Body of pancreas (tissue), 4 donors: Measurements from ENCODE around the gene BRPF3. TPM values are rescaled to one million over a fixed set of nuclear protein-coding genes. Genes with fewer than 3 reads are reported as not detected.

Experiments
- ATAC-seq: fragments of 150-250 bp; one replicate; pipeline ENCODE4 v1.9.1; 2016
- DNase-seq, 4 donors: peaks; one replicate each; pipeline ENCODE4 v3.0.0-alpha.2; 2019
- H3K27ac ChIP-seq, 4 donors: fragments of 200-600 bp; sonication (generic); 1 replicate in 3 of 4; 2 replicates in 1 of 4; pipeline versions ENCODE4 v1.5.1 to v1.6.1; 2016 to 2019; ENCODE audit warnings: mild to moderate bottlenecking in 1 of 4, mixed read lengths in 1 of 4, moderate library complexity in 1 of 4
- H3K27me3 ChIP-seq, 2 donors: fragments of 200-600 bp; sonication (generic); one replicate each; pipeline ENCODE4 v1.6.0; 2016; ENCODE audit warnings: mild to moderate bottlenecking in 1 of 2
- H3K36me3 ChIP-seq, 2 donors: fragments of 200-600 bp; sonication (generic); replicated peaks in 1 of 2; 2 replicates each; pipeline ENCODE4 v1.5.1; 2016; ENCODE audit warnings: low read depth in 2 of 2; ENCODE audit not compliant: insufficient read depth in 1 of 2
- H3K4me1 ChIP-seq: fragments of 200-600 bp; sonication (generic); one replicate; pipeline ENCODE4 v1.6.0; 2016
- H3K4me3 ChIP-seq, 2 donors: fragments of 200-600 bp; sonication (generic); 1 replicate in 1 of 2; 2 replicates in 1 of 2; pipeline ENCODE4 v1.5.1; 2016 to 2019
- H3K9me3 ChIP-seq, 3 donors: fragments of 200-600 bp; sonication (generic); 1 replicate in 2 of 3; 2 replicates in 1 of 3; pipeline ENCODE4 v1.5.1; 2016
- POLR2A ChIP-seq, 3 donors: fragments of 450-650 bp; IDR thresholded peaks; one replicate each; pipeline ENCODE4 v1.6.1; 2016; ENCODE audit warnings: antibody characterized with exemption in 3 of 3, mild to moderate bottlenecking in 2 of 3
- WGBS, 2 donors: methylation state at CpG; one replicate each; pipeline ENCODE4 v1.1.5; 2017; 5-methylcytosine and 5-hydroxymethylcytosine counted together
- intact Hi-C: fragments of 100-400 bp; cut with DNase I; formaldehyde crosslinking; loops from one replicate; pipeline ENCODE4 v1.15.1; 2023
- total RNA-seq, 2 donors: library from RNA; depleted of rRNA; stranded (reverse); fragments of >200 nt; gene quantifications; one replicate each; pipeline ENCODE4 v1.1.0, GENCODE V29; 2016
- TF ChIP-seq, protein P1 (sequence below), 7 experiments: fragments of 450-650 bp in 4 of 7; fragments of 200-600 bp in 3 of 7; sonication (generic) in 3 of 7; IDR thresholded peaks; one replicate each; pipeline ENCODE4 v1.5.1; 2016 to 2019; ENCODE audit warnings: antibody characterized with exemption in 7 of 7

The BRPF3 gene
- total RNA-seq, 2 donors from 2014 or later = 24.9 to 27.0 TPM

DNA sequence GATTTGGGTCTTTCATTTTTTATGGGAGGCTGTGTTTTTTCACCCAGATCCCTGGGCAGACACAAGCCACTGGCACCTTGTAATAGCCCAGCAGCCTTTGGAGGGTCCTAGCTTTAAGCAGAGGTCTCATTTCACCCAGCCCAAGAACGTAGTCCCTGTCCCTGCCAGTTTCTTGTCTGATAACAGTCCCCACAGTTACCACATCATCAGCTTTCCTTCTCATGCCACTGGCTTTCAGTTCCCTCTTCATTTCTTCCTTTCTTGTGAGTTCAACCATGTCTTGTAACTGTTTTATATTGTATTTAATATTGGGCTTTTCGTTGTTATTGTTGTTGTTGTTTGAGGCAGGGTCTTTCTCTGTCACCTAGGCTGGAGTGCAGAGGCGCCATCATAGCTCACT lies 83.9 kb downstream of the BRPF3 start:
- H3K4me3 ChIP-seq = no peak overlapping the region
- H3K27me3 ChIP-seq = peaks cover 0 to 8% of the 10 kb centered on the region in 2 donors
- H3K4me1 ChIP-seq = no peaks in the 10 kb centered on the region
- no peak overlapping the region for H3K27ac ChIP-seq
- WGBS, 2 donors = 52 to 63% methylated on average over 3 of the region's 3 CpGs
- H3K9me3 ChIP-seq = no peaks in the 10 kb centered on the region
- no peaks in the 10 kb centered on the region for H3K36me3 ChIP-seq
- intact Hi-C loops = no loop called here
- ATAC-seq (no peak), DNase-seq (no peak)
- TF ChIP-seq, protein P1, sequence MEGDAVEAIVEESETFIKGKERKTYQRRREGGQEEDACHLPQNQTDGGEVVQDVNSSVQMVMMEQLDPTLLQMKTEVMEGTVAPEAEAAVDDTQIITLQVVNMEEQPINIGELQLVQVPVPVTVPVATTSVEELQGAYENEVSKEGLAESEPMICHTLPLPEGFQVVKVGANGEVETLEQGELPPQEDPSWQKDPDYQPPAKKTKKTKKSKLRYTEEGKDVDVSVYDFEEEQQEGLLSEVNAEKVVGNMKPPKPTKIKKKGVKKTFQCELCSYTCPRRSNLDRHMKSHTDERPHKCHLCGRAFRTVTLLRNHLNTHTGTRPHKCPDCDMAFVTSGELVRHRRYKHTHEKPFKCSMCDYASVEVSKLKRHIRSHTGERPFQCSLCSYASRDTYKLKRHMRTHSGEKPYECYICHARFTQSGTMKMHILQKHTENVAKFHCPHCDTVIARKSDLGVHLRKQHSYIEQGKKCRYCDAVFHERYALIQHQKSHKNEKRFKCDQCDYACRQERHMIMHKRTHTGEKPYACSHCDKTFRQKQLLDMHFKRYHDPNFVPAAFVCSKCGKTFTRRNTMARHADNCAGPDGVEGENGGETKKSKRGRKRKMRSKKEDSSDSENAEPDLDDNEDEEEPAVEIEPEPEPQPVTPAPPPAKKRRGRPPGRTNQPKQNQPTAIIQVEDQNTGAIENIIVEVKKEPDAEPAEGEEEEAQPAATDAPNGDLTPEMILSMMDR (IDR thresholded peaks at IDR 0.05) = no peak
- TF ChIP-seq POLR2A (IDR thresholded peaks at IDR 0.05) = no peak

DNA sequence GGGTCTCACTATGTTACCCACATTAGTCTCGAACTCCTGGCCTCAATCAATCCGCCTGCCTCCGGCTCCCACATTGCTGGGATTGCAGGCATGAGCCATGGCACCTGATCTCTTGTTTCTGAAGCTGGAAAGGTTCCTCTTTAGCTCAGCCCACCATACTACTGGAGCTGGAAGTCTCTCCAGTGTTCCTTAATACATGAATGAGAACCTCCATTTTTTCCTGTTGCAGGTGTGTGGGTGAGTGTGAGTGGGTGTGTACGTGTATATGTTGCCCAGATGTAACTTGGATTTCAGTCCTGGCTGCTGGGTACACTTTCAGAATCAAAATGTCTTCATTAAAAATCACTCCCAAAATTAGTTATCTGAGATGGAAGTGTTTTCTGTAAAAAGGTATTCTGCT lies 84.4 kb downstream of the BRPF3 start:
- H3K36me3 ChIP-seq = no peaks in the 10 kb centered on the region
- DNase-seq (no peak), ATAC-seq (no peak)
- no peak overlapping the region for H3K27ac ChIP-seq
- no peaks in the 10 kb centered on the region for H3K9me3 ChIP-seq
- intact Hi-C loops = no loop called here
- H3K27me3 ChIP-seq = peaks cover 0 to 8% of the 10 kb centered on the region in 2 donors
- WGBS, 2 donors = 82 to 86% methylated on average over 4 of the region's 4 CpGs
- H3K4me1 ChIP-seq = no peaks in the 10 kb centered on the region
- TF ChIP-seq, protein P1 (IDR thresholded peaks at IDR 0.05) = no peak
- no peak for TF ChIP-seq POLR2A (IDR thresholded peaks at IDR 0.05)
- H3K4me3 ChIP-seq = no peak overlapping the region

Other genes with a start within 250 kb of the BRPF3 start
- not detected for gene SLC26A8, start 172.1 kb upstream of the BRPF3 start, total RNA-seq
- gene MAPK14, start 168.9 kb upstream of the BRPF3 start, total RNA-seq = 10 to 100 TPM; 30.3 to 33.7 TPM
- gene MAPK13, start 66.2 kb upstream of the BRPF3 start, total RNA-seq = 10 to 100 TPM; 32.2 to 37.9 TPM
- not detected for gene PNPLA1, start 73.3 kb downstream of the BRPF3 start, total RNA-seq
- under 1 TPM; 0.33 to 0.52 TPM for gene BNIP5, start 140.1 kb downstream of the BRPF3 start, total RNA-seq
- gene ETV7, start 190.9 kb downstream of the BRPF3 start, total RNA-seq = under 1 TPM; 0.66 to 0.78 TPM
- not detected for gene PXT1, start 246.1 kb downstream of the BRPF3 start, total RNA-seq
- gene KCTD20, start 246.3 kb downstream of the BRPF3 start, total RNA-seq = 10 to 100 TPM; 15.5 to 16.6 TPM